ENCODE data around the gene ECHS1.
"Not testable (repeated sequence)": the region's sequence is repeated elsewhere in the genome, so short reads cannot be mapped to it uniquely, and the experiment has no call there.

ECHS1 gene

GRCh38 chr10:133324198-133324792 is 48.9 kb downstream of the ECHS1 start:
- H3K36me3 ChIP-seq (ENCODE audit: control insufficient read depth, low read depth, low read length) = no peaks in the 10 kb centered on the region
- H3K27ac ChIP-seq (ENCODE audit: low read length) = no peak overlapping the region
- no peaks in the 10 kb centered on the region for H3K4me1 ChIP-seq (ENCODE audit: control insufficient read depth, low read depth, low read length)
- H3K9ac ChIP-seq (ENCODE audit: low read length) = no peak overlapping the region
- no peaks in the 10 kb centered on the region for H3K9me3 ChIP-seq (ENCODE audit: control insufficient read depth, low read depth, low read length)
- H3K27me3 ChIP-seq (ENCODE audit: control insufficient read depth, insufficient read depth, low read length) = peaks cover 48% of the 10 kb centered on the region
- no peak overlapping the region for H3K4me3 ChIP-seq (ENCODE audit: low read length)

- not testable (repeated sequence) for H3K27ac ChIP-seq (ENCODE audit: low read length); H3K36me3 ChIP-seq (ENCODE audit: control insufficient read depth, low read depth, low read length); H3K9me3 ChIP-seq (ENCODE audit: control insufficient read depth, low read depth, low read length); H3K4me3 ChIP-seq (ENCODE audit: low read length); H3K4me1 ChIP-seq (ENCODE audit: control insufficient read depth, low read depth, low read length); H3K9ac ChIP-seq (ENCODE audit: low read length)
- peaks cover 33% of the 10 kb centered on the region for H3K27me3 ChIP-seq (ENCODE audit: control insufficient read depth, insufficient read depth, low read length)
Observed at GRCh38 chr10:133322064-133322709, 51.0 kb downstream of the ECHS1 start.

- H3K27ac ChIP-seq (ENCODE audit: low read length); H3K4me3 ChIP-seq (ENCODE audit: low read length): not testable (repeated sequence)
Observed at GRCh38 chr10:133320852-133321422, 52.2 kb downstream of the ECHS1 start.

GRCh38 chr10:133318494-133319127 is 54.5 kb downstream of the ECHS1 start:
- no peaks in the 10 kb centered on the region for H3K36me3 ChIP-seq (ENCODE audit: control insufficient read depth, low read depth, low read length)
- H3K4me1 ChIP-seq (ENCODE audit: control insufficient read depth, low read depth, low read length) = no peaks in the 10 kb centered on the region
- H3K27ac ChIP-seq (ENCODE audit: low read length) = no peak overlapping the region
- H3K27me3 ChIP-seq (ENCODE audit: control insufficient read depth, insufficient read depth, low read length) = peaks cover 7% of the 10 kb centered on the region
- H3K9me3 ChIP-seq (ENCODE audit: control insufficient read depth, low read depth, low read length) = no peaks in the 10 kb centered on the region
- H3K9ac ChIP-seq (ENCODE audit: low read length) = no peak overlapping the region
- H3K4me3 ChIP-seq (ENCODE audit: low read length) = peak overlapping the region; percentile 56

More at GRCh38 chr10:133320852-133321422, 52.2 kb downstream of the ECHS1 start:
- H3K27me3 ChIP-seq (ENCODE audit: control insufficient read depth, insufficient read depth, low read length) = peaks cover 20% of the 10 kb centered on the region
- not testable (repeated sequence) for H3K36me3 ChIP-seq (ENCODE audit: control insufficient read depth, low read depth, low read length); H3K9me3 ChIP-seq (ENCODE audit: control insufficient read depth, low read depth, low read length); H3K9ac ChIP-seq (ENCODE audit: low read length); H3K4me1 ChIP-seq (ENCODE audit: control insufficient read depth, low read depth, low read length)

GRCh38 chr10:133316732-133317131 is 56.4 kb downstream of the ECHS1 start:
- H3K9ac ChIP-seq (ENCODE audit: low read length) = no peak overlapping the region
- no peak overlapping the region for H3K4me3 ChIP-seq (ENCODE audit: low read length)
- no peaks in the 10 kb centered on the region for H3K4me1 ChIP-seq (ENCODE audit: control insufficient read depth, low read depth, low read length)
- no peaks in the 10 kb centered on the region for H3K9me3 ChIP-seq (ENCODE audit: control insufficient read depth, low read depth, low read length)
- H3K36me3 ChIP-seq (ENCODE audit: control insufficient read depth, low read depth, low read length) = peaks cover 8% of the 10 kb centered on the region
- peaks cover 7% of the 10 kb centered on the region for H3K27me3 ChIP-seq (ENCODE audit: control insufficient read depth, insufficient read depth, low read length)
- no peak overlapping the region for H3K27ac ChIP-seq (ENCODE audit: low read length)

GRCh38 chr10:133316266-133316665 is 56.9 kb downstream of the ECHS1 start:
- H3K27ac ChIP-seq (ENCODE audit: low read length) = no peak overlapping the region
- H3K4me3 ChIP-seq (ENCODE audit: low read length) = no peak overlapping the region
- no peaks in the 10 kb centered on the region for H3K9me3 ChIP-seq (ENCODE audit: control insufficient read depth, low read depth, low read length)

GRCh38 chr10:133315847-133316246 is 57.3 kb downstream of the ECHS1 start:
- Histone ChIP-seq H3K27ac (ENCODE audit: low read length) (no peak overlapping the region), H3K4me1 (ENCODE audit: control insufficient read depth, low read depth, low read length) (no peaks in the 10 kb centered on the region), H3K27me3 (ENCODE audit: control insufficient read depth, insufficient read depth, low read length) (peaks cover 7% of the 10 kb centered on the region), H3K9ac (ENCODE audit: low read length) (no peak overlapping the region), H3K4me3 (ENCODE audit: low read length) (no peak overlapping the region), H3K36me3 (ENCODE audit: control insufficient read depth, low read depth, low read length) (peaks cover 16% of the 10 kb centered on the region), H3K9me3 (ENCODE audit: control insufficient read depth, low read depth, low read length) (no peaks in the 10 kb centered on the region)

More at GRCh38 chr10:133316266-133316665, 56.9 kb downstream of the ECHS1 start:
- Histone ChIP-seq H3K27me3 (ENCODE audit: control insufficient read depth, insufficient read depth, low read length) (peaks cover 7% of the 10 kb centered on the region), H3K36me3 (ENCODE audit: control insufficient read depth, low read depth, low read length) (peaks cover 12% of the 10 kb centered on the region), H3K4me1 (ENCODE audit: control insufficient read depth, low read depth, low read length) (no peaks in the 10 kb centered on the region), H3K9ac (ENCODE audit: low read length) (no peak overlapping the region)

- Histone ChIP-seq H3K27ac (ENCODE audit: low read length) (no peak overlapping the region), H3K9ac (ENCODE audit: low read length) (no peak overlapping the region), H3K36me3 (ENCODE audit: control insufficient read depth, low read depth, low read length) (peaks cover 25% of the 10 kb centered on the region), H3K4me1 (ENCODE audit: control insufficient read depth, low read depth, low read length) (no peaks in the 10 kb centered on the region), H3K9me3 (ENCODE audit: control insufficient read depth, low read depth, low read length) (no peaks in the 10 kb centered on the region), H3K27me3 (ENCODE audit: control insufficient read depth, insufficient read depth, low read length) (peaks cover 7% of the 10 kb centered on the region), H3K4me3 (ENCODE audit: low read length) (no peak overlapping the region)
Observed at GRCh38 chr10:133314911-133315310, 58.2 kb downstream of the ECHS1 start.

GRCh38 chr10:133313192-133313591 is 60.0 kb downstream of the ECHS1 start:
- Histone ChIP-seq H3K4me3 (ENCODE audit: low read length) (no peak overlapping the region), H3K4me1 (ENCODE audit: control insufficient read depth, low read depth, low read length) (no peaks in the 10 kb centered on the region), H3K9ac (ENCODE audit: low read length) (no peak overlapping the region), H3K27me3 (ENCODE audit: control insufficient read depth, insufficient read depth, low read length) (no peaks in the 10 kb centered on the region), H3K36me3 (ENCODE audit: control insufficient read depth, low read depth, low read length) (peaks cover 26% of the 10 kb centered on the region), H3K27ac (ENCODE audit: low read length) (no peak overlapping the region), H3K9me3 (ENCODE audit: control insufficient read depth, low read depth, low read length) (no peaks in the 10 kb centered on the region)

GRCh38 chr10:133312769-133313145 is 60.4 kb downstream of the ECHS1 start:
- peaks cover 26% of the 10 kb centered on the region for H3K36me3 ChIP-seq (ENCODE audit: control insufficient read depth, low read depth, low read length)
- H3K9me3 ChIP-seq (ENCODE audit: control insufficient read depth, low read depth, low read length) = no peaks in the 10 kb centered on the region
- no peak overlapping the region for H3K9ac ChIP-seq (ENCODE audit: low read length)
- no peaks in the 10 kb centered on the region for H3K4me1 ChIP-seq (ENCODE audit: control insufficient read depth, low read depth, low read length)
- H3K4me3 ChIP-seq (ENCODE audit: low read length) = no peak overlapping the region
- no peaks in the 10 kb centered on the region for H3K27me3 ChIP-seq (ENCODE audit: control insufficient read depth, insufficient read depth, low read length)
- no peak overlapping the region for H3K27ac ChIP-seq (ENCODE audit: low read length)

Measured in iPS-18a (cell line).